Measurements from ENCODE around the gene CISTR.

- no peak for TF ChIP-seq CTCF (IDR thresholded peaks at IDR 0.05; ENCODE audit: poor library complexity)
- TF ChIP-seq EZH2phosphoT487 (IDR thresholded peaks at IDR 0.05; ENCODE audit: low read depth, severe bottlenecking, unreplicated experiment) = no peak
- TF ChIP-seq EZH2 (IDR thresholded peaks at IDR 0.05; ENCODE audit: borderline replicate concordance) = no peak
These were observed 1.6 kb downstream of the CISTR start for GRCh38 chr12:53749986-53750811.

All from hepatocyte (in vitro differentiated cells).